ENCODE measurements around the gene HOPX. TPM values are rescaled to one million over a fixed set of nuclear protein-coding genes. Genes with fewer than 3 reads are reported as not detected.

HOPX gene
- total RNA-seq, 1 experiment from 2014 or later: 1.0 TPM

DNA sequence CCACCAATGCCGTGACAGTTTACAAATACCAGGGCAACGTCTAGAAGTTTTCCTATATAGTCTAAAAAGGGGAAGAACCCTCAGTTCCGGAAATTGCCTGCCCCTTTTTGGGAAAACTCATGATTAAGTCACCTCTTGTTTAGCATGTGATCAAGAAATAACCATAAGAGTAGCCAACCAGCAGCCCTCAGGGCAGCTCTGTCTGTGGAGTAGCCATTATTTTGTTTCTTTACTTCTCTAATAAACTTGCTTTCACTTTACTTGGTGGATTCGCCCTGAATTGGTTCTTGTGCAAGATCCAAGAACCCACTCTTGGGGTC, 20.0 kb upstream of the HOPX start:
- BruUV-seq (replicated peaks): no TSS peak
- Histone ChIP-seq H3K36me3 (ENCODE audit: low read depth) (no peaks in the 10 kb centered on the region), H3K27me3 (ENCODE audit: insufficient read depth, low read depth) (no peaks in the 10 kb centered on the region), H4K20me1 (ENCODE audit: insufficient read depth) (no peaks in the 10 kb centered on the region), H3K27ac (no peak overlapping the region), H3K9me3 (ENCODE audit: insufficient read depth, low read depth) (no peaks in the 10 kb centered on the region), H3K4me1 (replicated peaks; ENCODE audit: insufficient read depth) (0 out of 2 replicates have a peak, but pooled peaks cover 3% of the 10 kb centered on the region), H3F3A (ENCODE audit: insufficient read depth, low read depth) (no peaks in the 10 kb centered on the region), H2AFZ (no peak overlapping the region), H3K4me3 (no peak overlapping the region), H3K9me2 (ENCODE audit: insufficient read depth) (no peaks in the 10 kb centered on the region), H3K4me2 (no peak overlapping the region), H3K79me2 (ENCODE audit: low read depth) (no peaks in the 10 kb centered on the region)
- intact Hi-C loops (cut with micrococcal nuclease; ENCODE audit: unreplicated experiment): no loop called here
- ChIA-PET POLR2A (ENCODE audit: unreplicated experiment) (no interaction called here), CTCF (no interaction called here)
- DNase-seq: no peak
- TF ChIP-seq, protein P1, sequence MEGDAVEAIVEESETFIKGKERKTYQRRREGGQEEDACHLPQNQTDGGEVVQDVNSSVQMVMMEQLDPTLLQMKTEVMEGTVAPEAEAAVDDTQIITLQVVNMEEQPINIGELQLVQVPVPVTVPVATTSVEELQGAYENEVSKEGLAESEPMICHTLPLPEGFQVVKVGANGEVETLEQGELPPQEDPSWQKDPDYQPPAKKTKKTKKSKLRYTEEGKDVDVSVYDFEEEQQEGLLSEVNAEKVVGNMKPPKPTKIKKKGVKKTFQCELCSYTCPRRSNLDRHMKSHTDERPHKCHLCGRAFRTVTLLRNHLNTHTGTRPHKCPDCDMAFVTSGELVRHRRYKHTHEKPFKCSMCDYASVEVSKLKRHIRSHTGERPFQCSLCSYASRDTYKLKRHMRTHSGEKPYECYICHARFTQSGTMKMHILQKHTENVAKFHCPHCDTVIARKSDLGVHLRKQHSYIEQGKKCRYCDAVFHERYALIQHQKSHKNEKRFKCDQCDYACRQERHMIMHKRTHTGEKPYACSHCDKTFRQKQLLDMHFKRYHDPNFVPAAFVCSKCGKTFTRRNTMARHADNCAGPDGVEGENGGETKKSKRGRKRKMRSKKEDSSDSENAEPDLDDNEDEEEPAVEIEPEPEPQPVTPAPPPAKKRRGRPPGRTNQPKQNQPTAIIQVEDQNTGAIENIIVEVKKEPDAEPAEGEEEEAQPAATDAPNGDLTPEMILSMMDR (conservative IDR thresholded peaks at IDR 0.05): no peak
- TF ChIP-seq EZH2 (IDR thresholded peaks at IDR 0.05; ENCODE audit: low read depth): no peak

DNA sequence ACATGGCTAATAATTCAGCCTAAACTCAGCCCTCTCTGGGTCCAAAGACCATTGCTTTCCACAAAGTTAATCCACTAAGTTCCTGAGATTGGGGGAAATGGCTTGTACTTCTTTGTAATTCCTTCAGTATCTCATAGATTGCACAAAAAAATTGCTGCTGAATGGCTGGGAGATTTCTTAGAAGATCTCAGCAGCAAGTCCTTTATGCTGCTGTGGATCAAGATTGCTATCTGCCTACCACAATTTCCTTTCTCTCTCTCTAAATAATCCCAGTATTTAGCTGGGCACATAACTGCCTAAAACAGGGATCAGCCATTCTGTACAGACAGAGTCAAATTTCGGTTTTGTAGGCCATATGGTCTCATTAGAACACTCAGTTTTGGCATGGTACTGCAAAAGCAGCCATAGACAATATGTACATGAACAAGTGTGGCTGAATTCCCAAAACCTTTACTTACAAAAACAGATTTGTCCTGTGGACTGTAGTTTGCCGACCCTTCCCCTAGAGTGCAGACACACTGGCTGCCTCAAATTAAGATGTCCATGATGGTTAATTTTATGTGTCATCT, 18.5 kb upstream of the HOPX start:
- Histone ChIP-seq H3K9me3 (ENCODE audit: insufficient read depth, low read depth) (no peaks in the 10 kb centered on the region), H3K79me2 (ENCODE audit: low read depth) (no peaks in the 10 kb centered on the region), H3K9me2 (ENCODE audit: insufficient read depth) (no peaks in the 10 kb centered on the region), H3K27ac (no peak overlapping the region), H3K4me1 (replicated peaks; ENCODE audit: insufficient read depth) (peaks cover 10% of the 10 kb centered on the region; the same call in 1 of the 2 replicates), H3K36me3 (ENCODE audit: low read depth) (no peaks in the 10 kb centered on the region), H3K4me2 (no peak overlapping the region), H3F3A (ENCODE audit: insufficient read depth, low read depth) (no peaks in the 10 kb centered on the region), H3K27me3 (ENCODE audit: insufficient read depth, low read depth) (no peaks in the 10 kb centered on the region), H4K20me1 (ENCODE audit: insufficient read depth) (no peaks in the 10 kb centered on the region), H3K4me3 (no peak overlapping the region), H2AFZ (no peak overlapping the region)
- no TSS peak for BruUV-seq (replicated peaks)
- intact Hi-C loops (cut with micrococcal nuclease; ENCODE audit: unreplicated experiment): no loop called here
- ChIA-PET POLR2A (ENCODE audit: unreplicated experiment) (no interaction called here), CTCF (no interaction called here)
- TF ChIP-seq, protein P1 (conservative IDR thresholded peaks at IDR 0.05): no peak
- TF ChIP-seq EZH2 (IDR thresholded peaks at IDR 0.05; ENCODE audit: low read depth): no peak
- DNase-seq: no peak

DNA sequence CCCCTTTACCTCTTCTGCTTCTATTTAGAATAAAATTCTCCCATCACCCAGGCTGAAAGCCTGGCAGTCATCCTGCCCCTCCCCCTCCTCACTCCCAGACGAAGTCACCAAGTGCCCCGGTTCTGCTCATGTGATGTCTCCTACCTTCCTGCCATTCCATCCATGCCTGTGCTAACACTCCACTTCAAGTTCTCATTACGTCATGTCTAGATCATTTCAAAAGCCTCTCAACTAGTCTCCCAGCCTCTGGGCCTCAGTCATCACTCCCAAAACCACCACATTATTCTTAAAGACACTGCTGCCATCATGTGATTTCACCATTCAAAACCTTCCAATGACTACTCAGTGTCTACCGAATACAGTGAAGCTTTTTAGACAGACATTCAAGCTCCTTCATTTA, 17.2 kb upstream of the HOPX start:
- Histone ChIP-seq H3K4me2 (no peak overlapping the region), H3K9me2 (ENCODE audit: insufficient read depth) (no peaks in the 10 kb centered on the region), H3K36me3 (ENCODE audit: low read depth) (no peaks in the 10 kb centered on the region), H3K9me3 (ENCODE audit: insufficient read depth, low read depth) (no peaks in the 10 kb centered on the region), H3F3A (ENCODE audit: insufficient read depth, low read depth) (no peaks in the 10 kb centered on the region), H3K4me1 (replicated peaks; ENCODE audit: insufficient read depth) (peaks cover 10% of the 10 kb centered on the region; the same call in 1 of the 2 replicates), H3K79me2 (ENCODE audit: low read depth) (no peaks in the 10 kb centered on the region), H3K27ac (no peak overlapping the region), H3K27me3 (ENCODE audit: insufficient read depth, low read depth) (no peaks in the 10 kb centered on the region), H2AFZ (no peak overlapping the region), H4K20me1 (ENCODE audit: insufficient read depth) (no peaks in the 10 kb centered on the region), H3K4me3 (no peak overlapping the region)
- intact Hi-C loops (cut with micrococcal nuclease; ENCODE audit: unreplicated experiment): no loop called here
- ChIA-PET CTCF (no interaction called here), POLR2A (ENCODE audit: unreplicated experiment) (no interaction called here)
- no peak for TF ChIP-seq EZH2 (IDR thresholded peaks at IDR 0.05; ENCODE audit: low read depth)
- TF ChIP-seq, protein P1 (conservative IDR thresholded peaks at IDR 0.05): no peak
- DNase-seq: no peak
- BruUV-seq (replicated peaks): no TSS peak

All from PC-9 (cell line).